ENCODE results near the gene RALB. TPM values are rescaled to one million over a fixed set of nuclear protein-coding genes. Genes with fewer than 3 reads are reported as not detected.

The RALB gene
- total RNA-seq, 1 experiment from 2014 or later: 24.6 TPM

DNA sequence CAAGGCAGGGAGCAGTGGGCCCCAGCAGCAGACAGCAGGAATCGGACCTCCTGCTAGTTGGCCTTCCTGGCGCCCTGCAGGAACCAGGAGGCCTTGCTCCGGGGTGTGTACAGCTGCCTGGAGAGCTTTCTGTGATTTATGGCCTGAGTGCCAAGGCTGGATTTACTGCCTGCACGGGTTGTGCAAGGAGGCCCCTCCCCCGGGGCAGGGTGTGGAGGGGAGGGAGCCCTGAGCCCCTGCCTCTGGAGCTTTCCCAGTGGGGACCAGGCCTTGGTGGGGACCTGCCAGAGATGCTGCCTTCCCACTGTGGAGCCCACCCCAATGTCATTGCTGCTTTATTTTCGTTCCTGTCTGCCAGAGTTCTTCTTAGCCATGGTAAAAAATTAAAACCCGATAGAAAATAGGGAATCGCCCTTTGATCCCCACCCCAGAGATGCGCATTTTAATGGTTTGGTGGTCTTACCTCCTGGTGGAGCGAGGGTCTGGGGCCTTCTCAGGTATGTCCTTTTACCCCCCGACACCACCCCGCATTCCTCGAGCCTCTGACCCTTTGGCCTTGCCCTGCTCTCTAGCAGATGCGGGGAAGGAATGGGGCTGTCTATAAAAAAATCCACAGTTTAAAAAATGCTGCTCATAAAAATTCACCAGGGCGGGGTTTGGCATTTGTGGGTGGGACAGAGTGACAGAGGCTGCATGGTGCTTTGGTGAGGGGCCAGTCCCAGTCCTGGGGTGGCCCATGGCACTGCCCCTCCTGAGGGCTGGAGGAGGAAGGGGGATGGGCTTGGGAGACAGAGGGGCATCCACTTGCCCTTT, 6.9 kb upstream of the RALB start:
- Histone ChIP-seq H3K79me1 (ENCODE audit: insufficient read depth, low read depth, low read length, poor library complexity, severe bottlenecking) (no peaks in the 10 kb centered on the region), H2BK20ac (ENCODE audit: low read depth, low read length, poor library complexity, severe bottlenecking) (no peak overlapping the region), H2AFZ (ENCODE audit: low read length) (no peak overlapping the region), H3K79me2 (ENCODE audit: insufficient read depth, low read length) (no peaks in the 10 kb centered on the region), H3K56ac (ENCODE audit: insufficient read length, low read depth, low read length) (no peak overlapping the region), H4K20me1 (ENCODE audit: control insufficient read depth, insufficient read depth, insufficient read length) (no peaks in the 10 kb centered on the region), H3K14ac (ENCODE audit: insufficient read depth, low read length) (no peak overlapping the region; the same call in 1 of the 2 replicates), H2BK15ac (ENCODE audit: low read depth, low read length) (no peak overlapping the region), H2AK5ac (ENCODE audit: insufficient read length, low read length) (no peak overlapping the region), H4K5ac (ENCODE audit: insufficient read length, low read depth, low read length) (no peak overlapping the region), H3K23me2 (ENCODE audit: insufficient read length, low read depth, low read length, poor library complexity, severe bottlenecking) (peaks cover 4% of the 10 kb centered on the region), H2BK5ac (ENCODE audit: insufficient read length, low read length) (no peak overlapping the region), H3K9ac (ENCODE audit: extremely low read depth, insufficient read length, low read length) (no peak overlapping the region), H3K9me3 (ENCODE audit: control insufficient read depth, low read depth, low read length) (no peaks in the 10 kb centered on the region), H4K8ac (replicated peaks; ENCODE audit: insufficient read length, low read depth, low read length) (no peak overlapping the region), H3K23ac (ENCODE audit: insufficient read length, low read depth, low read length) (no peak overlapping the region), H3T11ph (ENCODE audit: low read length) (no peak overlapping the region), H2BK12ac (ENCODE audit: insufficient read length, low read depth, low read length) (no peak overlapping the region), H3K27me3 (ENCODE audit: insufficient read depth, low read length) (peaks cover 2% of the 10 kb centered on the region; the same call in 1 of the 2 replicates), H3K4me1 (ENCODE audit: insufficient read depth, low read length) (peaks cover 7% of the 10 kb centered on the region), H3K27ac (ENCODE audit: insufficient read length, low read depth, low read length) (no peak overlapping the region), H3K4ac (ENCODE audit: low read depth, low read length) (no peak overlapping the region), H3K4me2 (ENCODE audit: insufficient read depth, insufficient read length, low read length) (no peak overlapping the region), H4K91ac (ENCODE audit: insufficient read length, low read depth, low read length) (no peak overlapping the region), H2BK120ac (ENCODE audit: low read depth, low read length, poor library complexity, severe bottlenecking) (no peak overlapping the region), H3K18ac (ENCODE audit: insufficient read length, low read depth, low read length) (no peak overlapping the region)
- WGBS (ENCODE audit: extremely low coverage, insufficient read length, low lambda C conversion rate): no CpG with 5 or more reads among the region's 15 CpGs
- Mint-ChIP-seq H3K36me3 (ENCODE audit: insufficient read depth in 1 of 3, low read depth in 3 of 3) (no peaks in the 10 kb centered on the region; a peak in 1 of 7 replicates), H3K4me3 (no peak overlapping the region; a peak in 1 of 5 replicates), H3K27ac (no peak overlapping the region; a peak in 1 of 7 replicates), H3K4me1 (peaks cover 41 to 47% of the 10 kb centered on the region in 2 experiments), H3K9me3 (peaks cover 0 to 4% of the 10 kb centered on the region in 2 experiments; a peak in 1 of 5 replicates), H3K27me3 (ENCODE audit: low read depth) (peaks cover 44% of the 10 kb centered on the region)
- TF ChIP-seq, protein P1, sequence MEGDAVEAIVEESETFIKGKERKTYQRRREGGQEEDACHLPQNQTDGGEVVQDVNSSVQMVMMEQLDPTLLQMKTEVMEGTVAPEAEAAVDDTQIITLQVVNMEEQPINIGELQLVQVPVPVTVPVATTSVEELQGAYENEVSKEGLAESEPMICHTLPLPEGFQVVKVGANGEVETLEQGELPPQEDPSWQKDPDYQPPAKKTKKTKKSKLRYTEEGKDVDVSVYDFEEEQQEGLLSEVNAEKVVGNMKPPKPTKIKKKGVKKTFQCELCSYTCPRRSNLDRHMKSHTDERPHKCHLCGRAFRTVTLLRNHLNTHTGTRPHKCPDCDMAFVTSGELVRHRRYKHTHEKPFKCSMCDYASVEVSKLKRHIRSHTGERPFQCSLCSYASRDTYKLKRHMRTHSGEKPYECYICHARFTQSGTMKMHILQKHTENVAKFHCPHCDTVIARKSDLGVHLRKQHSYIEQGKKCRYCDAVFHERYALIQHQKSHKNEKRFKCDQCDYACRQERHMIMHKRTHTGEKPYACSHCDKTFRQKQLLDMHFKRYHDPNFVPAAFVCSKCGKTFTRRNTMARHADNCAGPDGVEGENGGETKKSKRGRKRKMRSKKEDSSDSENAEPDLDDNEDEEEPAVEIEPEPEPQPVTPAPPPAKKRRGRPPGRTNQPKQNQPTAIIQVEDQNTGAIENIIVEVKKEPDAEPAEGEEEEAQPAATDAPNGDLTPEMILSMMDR (conservative IDR thresholded peaks at IDR 0.05): no peak
- no peak for DNase-seq

All from H9 (cell line).